ENCODE results near the gene UHRF2. TPM values are rescaled to one million over a fixed set of nuclear protein-coding genes. Genes with fewer than 3 reads are reported as not detected.
"Not testable (repeated sequence)": the region's sequence is repeated elsewhere in the genome, so short reads cannot be mapped to it uniquely, and the experiment has no call there.

UHRF2 gene, protein sequence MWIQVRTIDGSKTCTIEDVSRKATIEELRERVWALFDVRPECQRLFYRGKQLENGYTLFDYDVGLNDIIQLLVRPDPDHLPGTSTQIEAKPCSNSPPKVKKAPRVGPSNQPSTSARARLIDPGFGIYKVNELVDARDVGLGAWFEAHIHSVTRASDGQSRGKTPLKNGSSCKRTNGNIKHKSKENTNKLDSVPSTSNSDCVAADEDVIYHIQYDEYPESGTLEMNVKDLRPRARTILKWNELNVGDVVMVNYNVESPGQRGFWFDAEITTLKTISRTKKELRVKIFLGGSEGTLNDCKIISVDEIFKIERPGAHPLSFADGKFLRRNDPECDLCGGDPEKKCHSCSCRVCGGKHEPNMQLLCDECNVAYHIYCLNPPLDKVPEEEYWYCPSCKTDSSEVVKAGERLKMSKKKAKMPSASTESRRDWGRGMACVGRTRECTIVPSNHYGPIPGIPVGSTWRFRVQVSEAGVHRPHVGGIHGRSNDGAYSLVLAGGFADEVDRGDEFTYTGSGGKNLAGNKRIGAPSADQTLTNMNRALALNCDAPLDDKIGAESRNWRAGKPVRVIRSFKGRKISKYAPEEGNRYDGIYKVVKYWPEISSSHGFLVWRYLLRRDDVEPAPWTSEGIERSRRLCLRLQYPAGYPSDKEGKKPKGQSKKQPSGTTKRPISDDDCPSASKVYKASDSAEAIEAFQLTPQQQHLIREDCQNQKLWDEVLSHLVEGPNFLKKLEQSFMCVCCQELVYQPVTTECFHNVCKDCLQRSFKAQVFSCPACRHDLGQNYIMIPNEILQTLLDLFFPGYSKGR
- 25.4 TPM for polyA plus RNA-seq

DNA sequence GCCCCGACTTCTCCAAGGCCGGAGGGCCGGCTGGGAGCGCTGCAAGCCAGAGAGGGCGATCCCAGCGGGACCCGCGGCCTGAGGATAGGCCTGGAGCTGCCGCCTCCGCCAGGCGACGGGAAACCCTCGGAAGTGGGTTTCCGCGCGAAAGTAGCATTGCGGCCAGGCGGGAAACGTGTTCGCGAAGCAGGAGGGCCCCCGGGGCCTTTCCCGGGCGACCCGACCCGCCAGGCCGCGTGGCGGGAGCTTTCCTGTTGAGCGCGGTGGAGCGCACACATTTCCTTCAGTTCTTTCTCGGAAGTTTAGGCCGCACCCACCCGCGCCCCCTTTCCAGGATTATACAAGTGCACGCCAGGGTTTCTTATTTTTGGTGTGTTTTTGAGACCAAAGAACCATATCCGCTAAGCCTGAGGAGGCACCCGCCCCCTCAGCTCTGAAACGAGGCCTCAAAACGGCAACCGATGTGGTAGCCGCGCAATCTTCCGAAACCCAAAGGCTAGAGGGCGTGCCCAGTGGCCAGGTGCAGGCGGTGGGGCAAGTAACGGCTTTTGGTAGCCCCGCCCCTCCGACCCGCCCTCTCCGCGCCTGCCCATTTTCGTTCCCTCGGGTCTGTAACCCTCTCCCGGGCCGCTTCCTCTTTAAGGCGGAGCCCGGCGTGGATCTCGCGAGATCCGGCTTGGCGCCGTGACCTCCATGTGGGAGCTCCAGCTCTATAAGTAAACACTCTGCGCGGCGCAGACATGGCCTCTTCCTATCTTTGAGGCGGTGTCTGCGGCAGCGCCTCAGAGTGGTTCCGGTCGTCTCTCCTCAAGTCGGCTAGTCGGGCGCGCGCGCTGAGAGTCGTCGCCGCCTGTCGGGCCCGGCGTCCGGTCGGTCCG is at the start of gene UHRF2:
TSS of gene UHRF2 (plus strand) at position 713 of the 878 bp plus-strand sequence. CDS start 292 bp downstream, outside the sequence.
- Mint-ChIP-seq H3K4me3 (peak within 1 kb of the TSS; percentile 82 to 93 (median 92)), H3K9me3 (no peaks in the 10 kb centered on the region), H3K4me1 (peaks cover 39 to 49% (median 40%) of the 10 kb centered on the region in 3 donors), H3K27me3 (no peaks in the 10 kb centered on the region), H3K36me3 (no peaks in the 10 kb centered on the region), H3K27ac (peak within 1 kb of the TSS; percentile 94 to 98 (median 95))

DNA sequence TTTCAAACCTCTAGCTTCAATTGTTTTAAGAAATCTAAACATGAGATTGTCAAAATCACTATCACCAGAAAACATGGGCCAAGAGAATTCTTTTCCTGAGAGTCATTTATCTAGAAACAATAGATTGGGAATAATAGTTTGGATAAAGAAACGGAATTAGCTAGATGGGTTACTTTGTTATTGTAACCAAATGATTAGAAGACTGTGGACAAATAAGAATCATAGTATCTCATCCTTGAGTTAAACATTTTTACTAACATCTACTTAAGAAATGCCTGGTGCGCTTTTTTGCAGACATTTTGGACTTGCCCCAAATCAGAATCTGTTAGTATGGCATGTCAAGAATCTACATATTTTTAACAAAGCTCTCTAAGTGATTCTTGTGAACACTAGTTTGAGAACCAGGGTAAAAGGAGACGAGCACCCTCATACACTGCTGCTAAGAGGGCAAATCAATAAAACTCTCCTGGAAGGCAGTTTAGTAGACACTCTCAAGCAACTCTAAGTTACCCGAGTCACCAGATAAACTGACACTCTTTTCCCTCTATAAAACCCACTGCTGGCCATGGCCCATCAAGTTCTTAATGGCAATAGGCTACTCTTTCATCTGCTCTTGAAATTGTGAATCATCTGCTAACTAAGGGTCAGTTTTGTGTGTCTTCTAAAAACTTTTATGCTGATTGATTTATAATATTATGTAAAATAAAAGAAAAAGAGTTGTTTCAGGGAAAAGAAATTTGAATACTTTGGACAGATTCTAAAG is 45.7 kb upstream of the UHRF2 start:
- peaks cover 3% of the 10 kb centered on the region for H3K36me3 Mint-ChIP-seq
- H3K4me3 Mint-ChIP-seq: no peak overlapping the region
- no peaks in the 10 kb centered on the region for H3K4me1 Mint-ChIP-seq
- no peak overlapping the region for H3K27ac Mint-ChIP-seq
- no peaks in the 10 kb centered on the region for H3K27me3 Mint-ChIP-seq
- peaks cover 0 to 6% (median 2%) of the 10 kb centered on the region in 3 donors for H3K9me3 Mint-ChIP-seq

DNA sequence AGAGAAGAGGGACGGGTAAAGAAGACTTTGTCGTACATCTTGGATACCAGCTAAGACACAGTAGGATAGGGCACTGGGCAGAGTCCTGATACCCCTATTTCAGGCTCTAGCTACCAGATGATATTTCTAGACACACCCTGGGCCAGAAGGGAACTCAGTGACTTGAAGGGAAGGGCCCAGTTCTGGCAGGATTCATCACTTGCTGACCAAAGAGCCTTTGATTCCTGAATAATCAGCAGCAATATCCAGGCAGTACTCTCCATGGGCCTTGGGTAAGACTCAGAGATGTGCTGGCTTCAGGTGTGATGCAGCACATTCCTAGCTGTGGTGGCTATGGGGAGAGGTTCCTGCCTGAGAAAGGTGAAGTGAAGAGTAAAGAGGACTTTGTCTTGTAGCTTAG is 44.2 kb upstream of the UHRF2 start:
- peaks cover 2 to 6% (median 3%) of the 10 kb centered on the region in 3 donors for H3K9me3 Mint-ChIP-seq
- H3K4me3 Mint-ChIP-seq: no peak overlapping the region
- H3K27ac Mint-ChIP-seq: peak overlapping the region in 1 of 3 donors; percentile 76
- peaks cover 3% of the 10 kb centered on the region for H3K36me3 Mint-ChIP-seq
- H3K27me3 Mint-ChIP-seq: no peaks in the 10 kb centered on the region
- H3K4me1 Mint-ChIP-seq: no peaks in the 10 kb centered on the region

DNA sequence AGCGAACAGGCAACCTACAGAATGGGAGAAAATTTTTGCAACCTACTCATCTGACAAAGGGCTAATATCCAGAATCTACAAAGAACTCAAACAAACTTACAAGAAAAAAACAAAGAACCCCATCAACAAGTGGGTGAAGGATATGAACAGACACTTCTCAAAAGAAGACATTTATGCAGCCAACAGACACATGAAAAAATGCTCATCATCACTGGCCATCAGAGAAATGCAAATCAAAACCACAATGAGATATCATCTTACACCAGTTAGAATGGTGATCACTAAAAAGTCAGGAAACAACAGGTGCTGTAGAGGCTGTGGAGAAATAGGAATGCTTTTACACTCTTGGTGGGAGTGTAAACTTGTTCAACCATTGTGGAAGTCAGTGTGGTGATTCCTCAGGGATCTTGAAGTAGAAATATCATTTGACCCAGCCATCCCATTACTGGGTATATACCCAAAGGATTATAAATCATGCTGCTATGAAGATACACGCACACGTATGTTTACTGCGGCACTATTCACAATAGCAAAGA is 31.5 kb upstream of the UHRF2 start:
- not testable (repeated sequence) for H3K27me3 Mint-ChIP-seq, H3K4me3 Mint-ChIP-seq, H3K36me3 Mint-ChIP-seq, H3K9me3 Mint-ChIP-seq, H3K27ac Mint-ChIP-seq
- peaks cover 2 to 12% (median 5%) of the 10 kb centered on the region in 3 donors for H3K4me1 Mint-ChIP-seq

DNA sequence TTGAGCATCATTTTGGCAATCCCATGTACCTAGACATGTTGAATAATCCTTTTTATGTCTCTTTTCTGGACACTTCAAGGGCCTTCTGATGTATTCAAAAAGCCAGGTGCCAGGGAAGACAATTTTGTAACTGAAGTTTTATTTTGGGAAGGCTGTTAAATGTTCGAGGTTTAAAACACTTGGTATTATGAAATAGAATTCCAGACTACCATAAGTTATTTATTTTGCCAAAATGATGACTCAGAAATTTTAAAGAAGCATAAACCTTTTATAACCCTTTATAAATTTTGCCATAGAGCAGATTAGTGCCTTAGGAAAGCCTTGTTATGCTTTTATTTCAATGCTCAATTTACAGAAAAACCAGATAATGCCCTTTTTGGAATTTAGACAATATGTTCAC is 30.3 kb upstream of the UHRF2 start:
- Mint-ChIP-seq H3K27ac (no peak overlapping the region), H3K4me1 (peaks cover 2 to 12% (median 5%) of the 10 kb centered on the region in 3 donors), H3K4me3 (no peak overlapping the region), H3K9me3 (peaks cover 0 to 8% (median 2%) of the 10 kb centered on the region in 3 donors), H3K27me3 (no peaks in the 10 kb centered on the region), H3K36me3 (peaks cover 1% of the 10 kb centered on the region)

DNA sequence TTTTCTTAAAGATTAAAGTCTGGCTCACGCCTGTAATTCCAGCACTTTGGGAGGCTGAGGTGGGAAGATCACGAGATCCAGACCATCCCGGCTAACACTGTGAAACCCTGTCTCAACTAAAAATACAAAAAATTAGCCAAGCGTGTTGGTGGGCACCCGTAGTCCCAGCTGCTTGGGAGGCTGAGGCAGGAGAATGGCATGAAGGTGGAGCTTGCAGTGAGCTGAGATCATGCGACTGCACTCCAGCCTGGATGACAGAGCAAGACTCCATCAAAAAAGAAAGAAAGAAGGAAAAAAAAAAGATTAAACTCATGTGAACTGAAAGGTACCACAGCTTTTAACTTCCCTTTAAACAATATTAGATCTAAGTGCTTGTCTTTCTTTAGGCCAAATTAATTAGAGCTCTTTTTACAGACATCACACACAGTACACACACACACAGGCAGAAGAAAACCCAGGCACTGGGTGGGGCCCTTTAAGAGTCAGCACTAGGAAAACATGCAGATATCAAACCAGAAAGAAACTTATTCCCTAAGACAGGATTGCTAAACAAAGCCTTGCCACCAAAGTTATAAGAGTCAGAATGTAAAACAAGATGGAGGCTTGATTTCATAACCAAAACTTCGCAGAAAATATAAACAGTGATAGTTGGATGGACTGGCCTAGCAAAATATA is 29.3 kb upstream of the UHRF2 start:
- H3K9me3 Mint-ChIP-seq: peaks cover 0 to 9% (median 2%) of the 10 kb centered on the region in 3 donors

DNA sequence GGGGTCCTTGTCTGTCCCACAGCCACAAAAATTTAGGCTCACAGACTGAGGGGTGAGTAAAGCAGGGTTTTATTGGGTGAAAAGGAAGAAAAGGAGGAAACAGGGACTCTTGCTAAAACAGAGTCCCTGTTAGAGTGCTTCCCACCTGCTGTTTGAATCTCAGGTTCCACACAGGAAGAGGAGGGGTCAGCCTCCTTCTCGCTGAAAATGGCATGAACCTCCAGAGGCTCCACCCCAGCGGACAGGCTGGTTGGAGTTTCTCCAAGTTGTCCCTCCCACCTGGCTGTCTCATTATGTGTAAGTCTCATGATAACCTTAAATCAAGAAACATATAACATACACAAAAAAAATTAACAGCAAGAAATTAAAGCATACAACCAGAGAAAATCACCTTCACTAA is 28.3 kb upstream of the UHRF2 start:
- Mint-ChIP-seq H3K9me3 (peaks cover 0 to 9% (median 2%) of the 10 kb centered on the region in 3 donors), H3K27me3 (no peaks in the 10 kb centered on the region), H3K36me3 (peaks cover 1% of the 10 kb centered on the region), H3K27ac (no peak overlapping the region), H3K4me3 (peak overlapping the region in 1 of 4 donors; percentile 4), H3K4me1 (peaks cover 2 to 12% (median 5%) of the 10 kb centered on the region in 3 donors)

More for the DNA sequence above, 29.3 kb upstream of the UHRF2 start:
- no peaks in the 10 kb centered on the region for H3K27me3 Mint-ChIP-seq
- H3K27ac Mint-ChIP-seq: peak overlapping the region in 1 of 3 donors; percentile 25
- H3K4me1 Mint-ChIP-seq: peaks cover 2 to 12% (median 5%) of the 10 kb centered on the region in 3 donors
- peaks cover 1% of the 10 kb centered on the region for H3K36me3 Mint-ChIP-seq
- H3K4me3 Mint-ChIP-seq: no peak overlapping the region

DNA sequence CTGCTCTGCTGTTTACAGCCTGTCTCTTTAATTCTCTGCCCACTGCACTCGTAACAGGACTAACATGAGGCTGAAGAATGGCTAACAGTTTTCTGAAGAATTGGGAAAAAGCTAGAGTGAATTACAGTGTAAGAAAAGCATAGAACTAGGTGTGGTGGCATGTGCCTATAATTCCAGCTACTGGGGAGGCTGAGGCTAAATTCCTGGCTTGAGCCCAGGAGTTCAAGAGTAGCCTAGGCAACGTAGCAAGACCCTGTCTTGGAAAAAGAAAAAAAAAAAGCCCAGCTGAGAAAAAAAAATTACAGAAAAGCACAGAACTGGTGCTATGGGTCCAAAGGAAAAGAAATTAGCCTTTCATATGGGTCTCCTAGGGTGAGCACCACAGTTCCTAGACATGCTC is 13.9 kb upstream of the UHRF2 start:
- Mint-ChIP-seq H3K9me3 (peaks cover 0 to 3% (median 2%) of the 10 kb centered on the region in 3 donors), H3K4me3 (no peak overlapping the region), H3K4me1 (no peaks in the 10 kb centered on the region), H3K36me3 (peaks cover 3% of the 10 kb centered on the region), H3K27ac (no peak overlapping the region), H3K27me3 (peaks cover 3% of the 10 kb centered on the region)

DNA sequence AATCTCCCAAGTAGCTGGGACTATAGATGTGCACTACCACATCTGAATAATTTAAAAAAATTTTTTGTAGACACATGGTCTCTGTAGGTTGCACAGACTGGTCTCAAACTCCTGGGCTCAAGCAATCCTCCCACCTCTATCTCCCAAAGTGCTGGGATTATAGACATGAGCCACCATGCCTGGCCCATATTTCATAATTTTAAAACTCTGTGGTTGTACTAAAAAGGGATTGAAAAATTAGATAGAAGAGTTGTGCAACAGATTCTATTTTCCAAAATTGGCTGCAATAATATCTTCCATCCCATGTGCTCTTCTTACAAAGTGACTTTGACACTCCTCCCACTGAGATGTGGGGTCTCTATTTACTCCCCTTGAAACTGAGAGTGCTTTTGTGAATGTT is 7.6 kb upstream of the UHRF2 start:
- Mint-ChIP-seq H3K9me3 (peaks cover 0 to 3% (median 2%) of the 10 kb centered on the region in 3 donors), H3K27me3 (no peaks in the 10 kb centered on the region), H3K36me3 (peaks cover 3% of the 10 kb centered on the region), H3K4me1 (peaks cover 8 to 12% (median 9%) of the 10 kb centered on the region in 3 donors), H3K27ac (no peak overlapping the region), H3K4me3 (no peak overlapping the region)

DNA sequence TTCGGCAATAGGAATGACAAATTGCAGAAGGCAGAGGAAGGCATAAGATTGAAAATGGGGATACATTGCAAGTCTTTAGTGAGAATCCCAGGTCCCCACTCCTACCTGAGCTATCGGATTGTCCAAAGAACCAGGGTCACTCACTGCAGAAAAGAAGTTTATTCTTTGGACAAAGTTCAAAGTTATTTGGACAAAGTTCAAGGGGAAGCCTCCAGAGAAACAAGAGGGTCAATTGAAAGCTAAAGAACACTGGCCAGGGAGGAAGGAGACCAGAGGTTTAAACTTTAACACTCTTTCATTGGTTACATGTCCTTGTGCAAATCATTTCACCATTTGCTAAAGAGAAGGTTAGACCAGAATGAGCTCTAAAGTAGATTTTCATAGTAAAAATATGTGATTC is 5.2 kb upstream of the UHRF2 start:
- Mint-ChIP-seq H3K27me3 (no peaks in the 10 kb centered on the region), H3K4me3 (peak overlapping the region in 1 of 4 donors; percentile 47), H3K9me3 (no peaks in the 10 kb centered on the region), H3K36me3 (peaks cover 3% of the 10 kb centered on the region), H3K27ac (no peak overlapping the region), H3K4me1 (peaks cover 18 to 23% (median 18%) of the 10 kb centered on the region in 3 donors)

DNA sequence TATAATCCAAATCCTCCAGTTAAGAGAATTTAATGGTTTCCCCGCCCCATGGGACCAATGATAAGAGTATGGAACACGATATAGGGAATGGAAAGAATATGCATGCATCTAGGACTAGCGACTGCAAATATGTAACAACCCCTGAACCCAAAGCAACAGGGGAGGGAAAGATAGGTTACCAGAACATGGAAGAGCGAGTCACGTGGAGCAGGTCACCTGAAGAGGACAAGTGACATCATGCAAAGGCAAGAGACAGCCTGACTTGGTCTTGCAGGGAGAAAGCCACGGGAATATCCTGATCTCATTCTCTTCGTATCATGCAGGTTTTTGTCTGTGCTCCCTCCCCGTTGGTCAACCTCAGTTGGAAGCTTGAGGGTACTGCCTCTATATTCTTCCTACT is 4.7 kb upstream of the UHRF2 start:
- peaks cover 18 to 23% (median 20%) of the 10 kb centered on the region in 3 donors for H3K4me1 Mint-ChIP-seq
- H3K27ac Mint-ChIP-seq: no peak overlapping the region
- H3K9me3 Mint-ChIP-seq: no peaks in the 10 kb centered on the region
- H3K27me3 Mint-ChIP-seq: no peaks in the 10 kb centered on the region
- peaks cover 3% of the 10 kb centered on the region for H3K36me3 Mint-ChIP-seq
- H3K4me3 Mint-ChIP-seq: no peak overlapping the region

DNA sequence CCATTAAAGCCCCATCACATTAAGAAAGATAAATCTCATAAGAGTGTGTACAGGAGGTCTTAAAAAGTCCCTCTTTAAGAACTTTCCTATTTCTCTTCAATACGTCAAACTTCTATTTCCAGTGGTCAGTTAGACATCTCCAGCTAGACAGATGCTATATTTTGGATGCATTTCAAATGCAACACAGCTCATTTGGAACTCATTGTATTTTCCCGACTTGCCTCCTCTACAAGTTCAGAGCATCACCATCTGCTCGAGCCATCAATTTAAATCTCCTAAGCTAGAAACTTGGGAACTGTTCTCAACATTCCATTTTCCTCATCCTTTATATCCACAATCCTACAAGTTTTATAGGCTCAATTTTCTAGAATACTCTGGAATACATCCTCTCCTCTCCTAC is 3.2 kb upstream of the UHRF2 start:
- Mint-ChIP-seq H3K27me3 (no peaks in the 10 kb centered on the region), H3K4me3 (peak overlapping the region in 2 of 4 donors; percentile 13 to 46), H3K9me3 (no peaks in the 10 kb centered on the region), H3K27ac (peak overlapping the region in 1 of 3 donors; percentile 6), H3K4me1 (peaks cover 19 to 29% (median 27%) of the 10 kb centered on the region in 3 donors), H3K36me3 (no peaks in the 10 kb centered on the region)

DNA sequence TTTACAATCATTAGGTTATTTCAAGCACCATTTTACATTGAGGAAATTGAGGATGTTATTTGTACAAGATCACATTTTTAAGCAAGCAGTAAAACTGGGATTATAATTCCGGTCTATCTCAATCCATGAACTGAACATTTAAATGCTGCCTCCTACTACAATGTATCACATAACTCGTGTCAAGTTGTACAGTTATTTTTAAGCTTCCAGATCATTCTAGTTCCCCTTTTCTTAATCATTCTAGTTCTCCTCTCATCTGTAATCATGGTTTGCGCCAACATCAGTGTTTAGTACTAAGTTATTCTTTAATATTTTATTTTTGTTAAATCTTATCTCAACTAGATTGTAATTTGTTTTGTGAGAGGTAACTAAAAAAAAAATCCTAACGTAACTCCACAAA is 2.4 kb upstream of the UHRF2 start:
- Mint-ChIP-seq H3K36me3 (no peaks in the 10 kb centered on the region), H3K27me3 (no peaks in the 10 kb centered on the region), H3K4me3 (peak overlapping the region in 1 of 4 donors; percentile 7), H3K9me3 (no peaks in the 10 kb centered on the region), H3K27ac (no peak overlapping the region), H3K4me1 (peaks cover 27 to 36% (median 31%) of the 10 kb centered on the region in 3 donors)
